ENCODE results near the gene PRR23E. TPM values are rescaled to one million over a fixed set of nuclear protein-coding genes. Genes with fewer than 3 reads are reported as not detected.

PRR23E gene
- total RNA-seq, 1 donor from 2014 or later: not detected

GRCh38 chr3:127185268-127185667 lies 7.7 kb upstream of the PRR23E start:
- DNase-seq: no peak

DNA sequence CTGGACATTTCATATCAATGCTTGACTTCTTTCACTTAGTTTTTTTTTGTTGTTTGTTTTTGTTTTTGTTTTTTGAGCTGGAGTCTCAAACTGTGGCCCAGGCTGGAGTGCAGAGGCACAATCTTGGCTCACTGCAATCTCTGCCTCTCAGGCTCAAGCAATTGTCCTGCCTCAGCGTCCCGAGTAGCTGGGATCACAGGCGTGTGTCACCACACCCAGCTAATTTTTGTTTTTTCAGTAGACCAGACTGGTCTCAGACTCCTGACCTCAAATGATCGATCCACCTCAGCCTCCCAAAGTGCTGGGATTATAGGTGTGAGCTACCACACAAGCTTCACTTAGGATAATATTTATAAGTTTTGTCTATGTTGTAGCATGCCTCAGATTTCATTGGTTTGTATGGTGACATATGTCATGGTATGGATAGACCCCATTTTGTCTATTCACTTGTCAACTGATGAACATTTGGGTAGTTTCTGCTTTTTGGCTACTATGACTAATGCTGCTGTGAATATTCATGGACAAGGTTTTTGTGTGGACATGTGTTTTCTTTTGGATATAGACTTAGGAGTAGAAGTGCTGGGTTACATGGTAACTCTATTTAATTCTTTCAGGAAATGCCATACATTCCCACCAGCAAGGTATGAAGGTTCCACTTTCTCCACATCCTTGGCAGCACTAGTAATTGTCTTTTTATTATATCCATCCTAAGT lies 6.8 kb upstream of the PRR23E start:
- DNase-seq: no peak

DNA sequence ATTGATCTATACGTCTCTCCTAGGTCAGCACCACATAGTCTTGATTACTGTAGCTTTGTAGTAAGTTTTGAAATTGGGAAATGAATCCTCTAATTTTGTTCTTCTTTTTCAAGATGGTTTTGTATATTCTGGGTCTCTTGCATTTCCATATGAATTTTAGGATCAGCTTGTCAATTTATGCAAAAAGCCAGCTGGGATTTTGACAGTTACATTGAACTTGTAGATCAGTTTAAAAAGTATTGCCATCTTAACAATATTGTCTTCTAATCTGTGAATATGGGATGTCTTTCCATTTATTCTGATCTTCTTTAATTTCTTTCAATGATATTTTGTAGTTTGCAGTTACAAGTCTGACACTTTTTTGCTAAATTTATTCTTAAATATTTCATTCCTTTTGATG lies 5.6 kb upstream of the PRR23E start:
- DNase-seq: no peak

GRCh38 chr3:127193341-127193740 lies 410 bp downstream of the PRR23E start:
- DNase-seq: no peak

DNA sequence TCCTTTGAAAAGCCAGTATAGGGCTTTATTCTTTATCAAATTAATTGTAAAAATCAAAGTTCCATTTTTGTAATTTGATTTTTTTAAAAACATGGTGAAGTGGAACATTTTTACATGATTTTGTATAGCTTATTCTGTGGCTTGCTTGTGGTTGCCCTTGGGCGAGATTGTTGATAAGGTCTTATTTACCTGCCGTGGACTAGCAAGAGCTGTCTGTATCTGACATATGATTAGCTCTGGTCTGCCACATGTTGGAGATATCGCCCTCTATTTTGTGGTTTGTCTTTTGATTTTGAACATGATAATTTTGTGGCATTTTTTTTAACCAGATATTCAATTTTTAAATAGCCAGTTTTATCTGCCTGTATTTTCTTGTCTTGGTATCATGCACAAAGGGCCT lies 844 bp downstream of the PRR23E start:
- no peak for DNase-seq

DNA sequence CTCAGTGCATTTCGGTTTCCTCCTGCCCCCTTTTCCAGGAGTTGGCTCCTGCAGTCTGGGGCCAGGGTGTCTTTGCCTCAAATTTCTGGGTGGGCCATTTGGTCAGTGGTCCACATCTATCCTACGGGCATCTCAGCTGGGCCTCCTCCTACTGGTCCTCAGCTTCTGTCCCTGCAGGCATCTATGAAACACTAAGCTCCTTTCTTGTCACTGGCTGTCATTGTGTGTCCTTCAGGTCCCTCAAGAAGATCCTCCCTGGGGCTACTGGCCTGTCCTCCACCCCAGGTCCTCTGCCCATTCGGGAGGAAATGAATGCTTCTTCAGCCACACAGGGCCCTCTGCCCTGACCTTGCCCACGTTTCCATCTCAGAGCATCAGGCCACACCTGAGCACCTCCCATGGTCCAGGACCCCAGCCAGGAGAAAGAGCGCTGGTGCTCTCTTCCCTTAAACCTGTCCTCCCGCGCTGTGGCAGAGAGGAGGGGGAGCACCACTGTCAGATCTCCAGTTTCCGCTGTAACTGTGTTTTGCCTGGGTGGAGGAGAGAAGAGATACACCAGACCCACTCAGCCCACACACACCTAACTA lies 1.8 kb downstream of the PRR23E start:
- DNase-seq: no peak

DNA sequence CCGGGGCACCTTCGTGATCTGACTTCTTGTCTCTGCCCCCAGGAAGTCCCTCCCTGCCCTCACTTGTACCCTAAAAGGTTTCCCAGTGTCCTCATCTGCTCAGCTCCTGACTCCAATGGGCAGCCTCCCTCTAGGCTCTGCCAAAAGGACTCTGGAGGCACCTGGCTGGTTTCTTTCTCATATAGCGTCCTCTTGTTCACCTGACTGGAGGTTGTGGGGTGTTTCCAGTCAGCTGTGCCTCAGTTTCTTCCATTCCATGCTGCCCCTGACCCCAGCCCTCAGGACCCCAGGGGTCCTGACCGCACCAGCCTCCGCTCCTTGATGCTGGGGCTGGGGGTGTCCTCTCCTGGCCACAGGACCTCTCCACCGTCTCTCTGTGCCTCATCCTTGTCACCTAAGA lies 2.5 kb downstream of the PRR23E start:
- DNase-seq: no peak

DNA sequence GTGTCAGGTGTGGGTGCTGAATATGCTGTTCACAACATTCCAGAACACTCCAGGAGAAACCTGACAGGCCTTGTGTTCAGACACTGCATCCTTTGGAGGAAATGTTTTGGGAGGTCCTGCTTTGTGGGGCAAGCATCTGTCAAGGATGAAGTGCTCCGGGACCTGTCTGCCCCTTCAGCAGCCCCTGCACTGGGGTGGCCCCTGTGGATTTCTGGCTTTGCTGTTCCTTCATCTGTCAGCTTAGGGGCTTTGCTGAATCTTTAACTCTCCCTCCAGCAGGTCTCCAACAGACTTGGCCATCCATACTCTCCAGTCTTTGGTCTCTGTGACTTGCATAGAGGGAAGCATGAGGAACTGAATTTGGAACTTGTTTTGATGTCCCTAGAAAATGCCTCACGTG lies 3.1 kb downstream of the PRR23E start:
- DNase-seq: no peak

DNA sequence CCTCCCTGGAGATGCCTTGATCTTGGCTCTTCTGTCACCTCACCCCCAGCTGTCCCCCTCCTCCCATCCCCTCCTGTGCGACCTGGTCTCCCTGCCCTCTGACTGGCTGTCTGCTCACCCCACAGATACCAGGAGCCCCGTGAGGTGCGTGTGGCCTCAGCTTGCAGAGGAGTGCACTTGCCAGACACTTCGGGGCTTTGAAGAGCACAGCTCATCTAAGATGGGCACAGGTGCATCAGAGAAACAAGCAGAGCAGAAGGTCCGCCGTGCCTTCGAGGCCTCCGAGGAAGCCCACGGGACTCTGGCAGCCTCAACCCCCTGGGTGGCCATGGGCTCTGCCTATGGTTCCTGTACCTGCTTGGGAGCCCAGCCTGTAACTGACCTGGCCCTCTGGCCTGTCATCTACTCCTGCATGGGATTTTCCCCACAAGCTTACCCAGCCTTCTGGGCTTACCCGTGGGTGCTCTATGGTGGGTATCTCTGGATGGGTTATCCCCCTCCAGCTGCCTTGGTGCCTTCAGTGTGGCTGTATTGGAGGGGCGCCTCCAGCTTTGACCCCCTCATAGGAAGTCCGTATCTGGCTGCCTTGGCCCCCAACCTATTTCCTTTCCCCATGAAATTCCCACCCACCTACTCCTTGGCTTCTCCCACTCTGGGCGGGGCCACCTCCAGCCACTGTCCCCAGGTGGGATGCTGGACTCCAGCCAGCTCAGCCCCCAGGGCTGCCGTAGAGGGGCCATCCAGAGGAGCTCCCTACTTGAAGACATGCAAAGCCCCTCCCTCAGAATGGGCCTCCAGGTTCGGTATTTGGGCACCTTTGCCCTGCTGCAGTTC lies 3.8 kb downstream of the PRR23E start:
- DNase-seq: no peak

GRCh38 chr3:127197300-127198189 lies 4.6 kb downstream of the PRR23E start:
- no peak for DNase-seq

- no peak for DNase-seq
Observed at GRCh38 chr3:127200086-127200691, 7.3 kb downstream of the PRR23E start.

DNA sequence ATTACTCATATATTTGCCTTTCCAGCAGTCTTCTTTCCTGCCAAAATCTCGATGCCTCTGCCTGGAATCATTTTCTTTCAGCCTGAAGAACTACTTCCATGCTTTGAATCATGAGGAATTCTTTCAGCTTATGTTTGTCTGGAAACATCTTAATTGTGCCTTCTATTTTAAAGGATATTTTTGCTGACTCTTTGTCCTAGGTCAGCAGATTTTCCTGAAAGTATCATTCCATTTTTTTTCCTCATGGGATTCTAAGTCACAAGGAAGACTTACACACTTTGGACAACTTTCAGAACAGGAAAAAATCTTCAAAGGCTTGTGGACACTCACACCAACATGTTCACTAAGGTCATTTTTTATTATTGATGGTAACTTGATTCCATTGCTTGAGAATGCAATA lies 10.1 kb downstream of the PRR23E start:
- no peak for DNase-seq

GRCh38 chr3:127204841-127205582 lies 12.1 kb downstream of the PRR23E start:
- DNase-seq: no peak

DNA sequence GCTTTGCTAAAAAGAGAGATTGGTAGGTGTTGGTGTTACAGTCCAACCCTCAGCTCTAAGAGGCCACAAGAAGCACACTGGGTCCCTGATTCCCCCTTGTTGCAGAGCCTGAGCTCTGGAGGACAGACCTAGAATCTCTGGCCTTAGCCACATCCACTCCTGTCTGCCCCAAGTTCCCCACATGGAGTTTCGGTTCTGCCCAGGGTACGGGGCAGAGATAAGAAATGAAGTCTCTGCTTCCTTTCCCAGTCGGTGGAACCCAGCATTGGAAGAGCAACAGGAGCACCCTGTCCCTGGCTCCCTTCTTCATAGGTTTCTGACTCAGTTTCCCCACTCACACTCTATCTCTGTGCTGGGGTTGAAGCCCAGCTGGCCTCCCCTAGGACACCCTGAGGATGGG lies 13.2 kb downstream of the PRR23E start:
- DNase-seq: no peak

DNA sequence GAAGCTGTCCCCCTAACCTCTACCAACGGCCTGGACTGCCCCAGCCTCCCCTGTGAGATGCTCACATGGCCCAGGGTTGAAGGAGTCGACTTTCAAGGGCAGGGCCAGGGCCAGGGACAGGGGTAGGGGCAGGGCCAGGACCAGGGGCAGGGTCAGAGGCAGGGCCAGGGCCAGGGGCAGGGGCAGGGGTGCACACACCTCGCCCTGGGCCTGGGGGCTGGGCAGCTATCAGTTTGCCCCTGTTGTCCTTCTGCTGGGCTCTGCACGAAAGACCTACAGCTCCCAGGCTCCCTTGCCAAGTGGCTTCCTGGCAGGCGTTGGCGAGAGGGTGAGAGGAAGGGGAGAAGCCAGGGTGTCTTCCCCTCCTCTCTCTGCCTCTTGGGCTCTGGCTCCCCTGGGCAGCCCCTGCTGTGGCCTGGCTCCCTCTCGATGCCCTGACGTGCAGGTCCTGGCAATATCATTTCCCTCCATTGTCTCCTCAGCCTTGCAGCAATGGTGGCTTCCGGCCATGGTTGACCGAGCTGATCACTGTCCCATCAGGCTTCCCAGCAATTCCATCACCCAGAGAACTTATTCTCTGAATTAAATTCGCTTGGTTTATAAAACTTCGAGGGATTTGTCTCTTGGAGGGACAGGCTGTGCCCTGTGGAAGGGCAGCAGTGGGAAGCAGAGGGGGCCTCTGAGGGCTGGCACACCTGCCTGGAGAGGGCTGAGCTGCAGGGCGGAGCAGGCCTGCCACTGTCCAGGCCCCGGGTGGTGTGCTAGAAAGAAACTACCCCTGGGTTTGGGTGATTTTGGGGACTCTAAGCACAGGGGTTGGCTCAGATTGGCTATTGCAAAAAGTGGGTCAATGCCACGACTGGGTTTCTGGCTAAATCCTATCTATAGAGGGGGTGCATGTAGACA lies 13.9 kb downstream of the PRR23E start:
- no peak for DNase-seq

- DNase-seq: no peak
Observed at GRCh38 chr3:127207727-127208482, 15.0 kb downstream of the PRR23E start.

DNA sequence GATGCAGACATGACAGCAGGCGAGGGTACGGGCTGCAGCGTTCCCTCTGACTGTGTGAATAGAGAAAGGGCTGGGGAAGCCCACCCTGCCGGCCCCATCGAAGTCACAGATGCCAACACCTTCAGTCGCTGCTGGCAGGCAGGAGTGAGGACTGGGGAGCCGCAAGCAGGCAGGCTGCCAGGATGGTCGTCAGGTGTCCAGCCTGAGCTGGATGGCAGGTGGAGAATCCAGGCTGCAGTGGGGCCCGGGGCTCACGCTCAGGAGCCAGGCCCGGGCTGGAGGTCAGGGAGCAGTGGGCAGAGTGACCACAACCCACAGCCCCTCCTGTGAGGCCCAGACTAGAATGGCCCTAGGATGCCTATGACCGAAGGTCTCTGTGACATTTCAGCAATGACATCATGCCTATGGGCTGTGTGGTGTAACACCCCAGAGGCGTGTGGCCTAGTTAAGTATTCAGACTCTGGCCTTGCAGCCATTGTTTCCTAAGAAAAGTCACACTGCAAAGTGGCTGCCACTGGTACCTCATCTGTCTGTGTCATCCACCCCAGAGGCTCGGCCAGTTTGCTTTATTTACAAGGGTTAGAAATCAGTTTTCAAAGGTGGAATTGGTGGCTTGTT lies 15.7 kb downstream of the PRR23E start:
- no peak for DNase-seq

- DNase-seq: no peak
Observed at GRCh38 chr3:127209155-127209839, 16.4 kb downstream of the PRR23E start.

Data from skin of body (tissue), 2 donors.